Chondrocyte (in vitro differentiated cells): Measurements from ENCODE around the gene SHMT2. TPM values are rescaled to one million over a fixed set of nuclear protein-coding genes. Genes with fewer than 3 reads are reported as not detected.

ENCODE experiments used
- DNase-seq: peaks from one replicate; pipeline ENCODE4 v3.0.0; 2021; ENCODE audit warnings: mixed read lengths, low spot score
- H3K27ac Mint-ChIP-seq: one replicate; pipeline ENCODE4 v1.8.0; 2021; ENCODE audit warnings: mild to moderate bottlenecking, moderate library complexity, mixed read lengths; ENCODE audit not compliant: unreplicated experiment
- H3K27me3 Mint-ChIP-seq: 2 replicates; pipeline ENCODE4 v1.8.0; 2021; ENCODE audit warnings: low read depth, mixed read lengths
- H3K36me3 Mint-ChIP-seq: 2 replicates; pipeline ENCODE4 v1.8.0; 2021; ENCODE audit warnings: low read depth, mixed read lengths
- H3K4me1 Mint-ChIP-seq: 2 replicates; pipeline ENCODE4 v1.8.0; 2021; ENCODE audit warnings: low read depth, mild to moderate bottlenecking, mixed read lengths
- H3K4me3 Mint-ChIP-seq: one replicate; pipeline ENCODE4 v1.8.0; 2021; ENCODE audit warnings: mild to moderate bottlenecking, moderate library complexity, mixed read lengths; ENCODE audit not compliant: unreplicated experiment
- H3K9me3 Mint-ChIP-seq: 2 replicates; pipeline ENCODE4 v1.8.0; 2021; ENCODE audit warnings: low read depth, mixed read lengths
- total RNA-seq: library from RNA; stranded (reverse); gene quantifications from 3 replicates; pipeline ENCODE4 v1.2.1, GENCODE V29; 2021
- TF ChIP-seq, protein P1 (sequence below): fragments of 200-600 bp; sonication (generic); IDR thresholded peaks from 2 replicates; pipeline ENCODE4 v1.5.0; 2021; ENCODE audit warnings: antibody characterized with exemption, mild to moderate bottlenecking, moderate library complexity

The SHMT2 gene
- total RNA-seq, 1 donor from 2014 or later, result 291 TPM

DNA sequence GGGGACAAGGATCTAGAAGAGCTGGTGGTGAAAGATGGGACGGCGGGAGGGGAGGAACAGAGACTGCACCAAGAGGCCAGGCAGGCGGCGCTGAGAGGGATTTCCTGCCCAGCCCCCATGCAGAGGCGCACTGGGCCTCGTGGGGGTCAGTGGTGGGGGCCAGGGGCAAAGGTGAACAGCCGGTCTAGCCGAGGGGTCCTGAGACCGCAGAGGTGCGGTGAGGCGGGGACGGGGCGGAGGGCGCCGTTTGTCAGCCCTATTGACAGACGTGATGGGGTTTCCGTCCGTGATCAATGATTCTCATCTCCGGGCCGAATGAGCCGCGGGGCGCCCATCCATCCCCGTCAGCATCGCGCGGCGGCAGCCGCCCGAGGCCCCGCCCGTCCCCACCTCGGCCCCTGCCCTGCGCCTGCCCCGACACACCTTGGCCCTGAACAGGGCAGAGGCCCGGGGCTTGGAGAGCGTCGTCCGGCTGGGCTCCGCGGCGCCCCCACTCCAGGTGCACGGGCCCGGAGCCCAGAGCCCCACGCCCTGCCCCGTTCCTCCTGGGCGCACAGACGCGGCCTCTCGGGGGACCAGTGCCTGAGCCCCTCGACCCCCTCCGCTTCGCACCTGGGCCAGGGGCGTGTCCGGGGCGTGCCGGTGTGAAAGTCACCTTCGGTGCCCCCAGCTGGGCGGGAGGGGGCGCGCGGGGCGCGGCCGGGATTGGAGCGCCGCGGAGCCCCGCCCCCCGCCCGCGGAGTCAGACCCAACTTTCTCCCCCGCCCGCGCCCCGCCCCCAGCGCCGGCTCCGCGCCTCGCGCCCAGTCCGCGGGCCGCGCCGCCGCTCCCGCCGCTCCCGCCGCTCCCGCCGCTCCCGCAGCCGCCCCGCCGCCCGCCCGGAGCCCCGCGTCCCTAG lies 13.2 kb upstream of the SHMT2 start, which contains the start of gene NXPH4:
Gene NXPH4 (plus strand): TSS at position 781 of the 898 bp plus-strand sequence. CDS start 176 bp downstream, outside the sequence.
- no peaks in the 10 kb centered on the region for H3K36me3 Mint-ChIP-seq
- TF ChIP-seq, protein P1, sequence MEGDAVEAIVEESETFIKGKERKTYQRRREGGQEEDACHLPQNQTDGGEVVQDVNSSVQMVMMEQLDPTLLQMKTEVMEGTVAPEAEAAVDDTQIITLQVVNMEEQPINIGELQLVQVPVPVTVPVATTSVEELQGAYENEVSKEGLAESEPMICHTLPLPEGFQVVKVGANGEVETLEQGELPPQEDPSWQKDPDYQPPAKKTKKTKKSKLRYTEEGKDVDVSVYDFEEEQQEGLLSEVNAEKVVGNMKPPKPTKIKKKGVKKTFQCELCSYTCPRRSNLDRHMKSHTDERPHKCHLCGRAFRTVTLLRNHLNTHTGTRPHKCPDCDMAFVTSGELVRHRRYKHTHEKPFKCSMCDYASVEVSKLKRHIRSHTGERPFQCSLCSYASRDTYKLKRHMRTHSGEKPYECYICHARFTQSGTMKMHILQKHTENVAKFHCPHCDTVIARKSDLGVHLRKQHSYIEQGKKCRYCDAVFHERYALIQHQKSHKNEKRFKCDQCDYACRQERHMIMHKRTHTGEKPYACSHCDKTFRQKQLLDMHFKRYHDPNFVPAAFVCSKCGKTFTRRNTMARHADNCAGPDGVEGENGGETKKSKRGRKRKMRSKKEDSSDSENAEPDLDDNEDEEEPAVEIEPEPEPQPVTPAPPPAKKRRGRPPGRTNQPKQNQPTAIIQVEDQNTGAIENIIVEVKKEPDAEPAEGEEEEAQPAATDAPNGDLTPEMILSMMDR, result peak; percentile 41
- H3K27ac Mint-ChIP-seq, result peak within 1 kb of the TSS; percentile 60
- peaks cover 83% of the 10 kb centered on the region for H3K4me1 Mint-ChIP-seq
- H3K4me3 Mint-ChIP-seq, result peak within 1 kb of the TSS; percentile 89
- H3K9me3 Mint-ChIP-seq, result no peaks in the 10 kb centered on the region
- no peak for DNase-seq
- H3K27me3 Mint-ChIP-seq, result no peaks in the 10 kb centered on the region

DNA sequence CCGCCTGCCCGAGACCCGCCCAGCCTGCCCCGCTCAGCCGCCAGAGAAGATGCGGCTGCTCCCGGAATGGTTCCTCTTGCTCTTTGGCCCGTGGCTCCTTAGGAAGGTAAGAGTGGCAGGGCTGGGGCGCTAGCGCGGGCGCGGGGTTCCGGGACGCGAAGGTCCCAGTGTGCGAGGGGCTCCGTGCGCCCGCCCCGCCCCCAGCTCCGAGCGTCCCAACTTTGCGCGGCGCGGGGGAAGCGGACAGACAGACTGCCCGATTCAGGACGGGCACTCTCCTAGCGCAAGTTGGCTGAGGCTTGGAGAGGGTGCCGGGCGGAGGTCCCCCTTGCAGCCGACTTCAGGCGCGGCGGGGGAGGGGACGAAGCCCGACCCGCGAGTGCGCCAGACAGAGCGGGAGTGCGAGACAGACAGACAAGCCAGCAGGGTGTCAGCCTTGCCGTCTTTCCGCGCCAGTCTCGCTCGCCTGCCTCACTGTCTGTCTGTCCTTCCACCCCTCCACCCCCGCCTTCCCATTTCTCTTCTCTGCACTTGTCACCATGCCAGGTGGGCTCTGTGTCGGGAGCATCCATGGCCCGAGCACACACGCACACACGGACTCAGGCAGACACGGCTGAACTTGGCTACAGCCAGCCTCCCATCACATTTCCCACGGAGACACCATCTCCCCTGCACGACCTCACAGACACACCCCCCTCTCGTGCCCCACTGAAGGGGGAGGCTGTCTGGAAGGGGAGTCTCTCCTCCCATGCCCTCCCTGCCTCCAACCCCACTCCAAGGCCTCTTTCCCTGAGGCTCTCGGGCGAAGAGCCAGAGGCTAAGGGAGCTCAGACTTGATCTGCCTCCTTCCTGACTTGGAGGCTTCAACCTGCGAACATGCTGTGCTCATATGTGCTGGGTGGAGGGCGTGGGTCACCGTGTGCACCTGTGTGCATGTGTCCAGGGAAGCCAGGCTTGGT lies 12.3 kb upstream of the SHMT2 start:
- Mint-ChIP-seq H3K9me3 (no peaks in the 10 kb centered on the region), H3K27me3 (no peaks in the 10 kb centered on the region), H3K4me1 (peaks cover 74% of the 10 kb centered on the region), H3K27ac (peak overlapping the region; percentile 60), H3K4me3 (peak overlapping the region; percentile 89), H3K36me3 (no peaks in the 10 kb centered on the region)
- TF ChIP-seq, protein P1, result no peak
- no peak for DNase-seq

DNA sequence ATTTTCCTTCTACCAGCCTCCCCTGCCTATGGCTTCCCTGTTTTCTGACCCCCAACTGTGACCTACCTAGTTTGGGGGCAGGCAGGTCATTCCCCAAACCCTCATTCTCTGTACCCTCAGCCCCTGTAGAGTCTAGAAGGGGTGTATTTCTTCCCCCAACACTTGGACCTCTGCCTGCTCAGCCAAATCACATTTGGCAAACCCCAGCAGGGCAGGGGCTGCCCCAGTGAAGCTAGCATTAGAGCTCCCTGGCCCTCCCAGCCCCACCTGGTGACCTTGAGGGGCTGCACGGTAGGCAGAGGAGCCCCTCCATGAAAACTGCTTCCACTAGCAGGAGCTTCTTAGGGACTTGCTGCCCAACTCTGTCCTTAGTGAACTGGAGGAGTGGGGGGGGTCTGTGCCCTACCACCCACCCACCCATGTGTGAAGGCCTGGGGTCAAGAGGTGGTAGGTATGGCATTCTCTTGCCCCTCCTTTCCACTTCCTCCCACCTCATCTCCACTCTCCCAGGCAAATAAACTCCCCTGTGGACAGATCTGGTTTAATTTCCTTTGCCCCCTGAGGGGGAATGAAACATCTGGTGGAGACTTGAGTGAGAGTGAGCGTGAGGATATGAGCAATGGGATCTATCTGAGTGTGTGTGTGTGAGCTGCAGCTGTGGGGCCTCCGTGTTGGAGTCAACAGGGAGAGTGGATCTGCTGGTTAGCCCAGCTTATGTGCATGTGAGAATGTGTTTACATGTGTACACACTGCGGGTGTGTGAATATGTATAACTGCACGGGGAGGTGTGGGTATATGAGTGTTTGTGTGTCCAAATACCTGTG lies 11.3 kb upstream of the SHMT2 start:
- Mint-ChIP-seq H3K27me3 (no peaks in the 10 kb centered on the region), H3K36me3 (no peaks in the 10 kb centered on the region), H3K4me1 (peaks cover 64% of the 10 kb centered on the region), H3K4me3 (peak overlapping the region; percentile 89), H3K27ac (no peak overlapping the region), H3K9me3 (no peaks in the 10 kb centered on the region)
- no peak for DNase-seq
- TF ChIP-seq, protein P1, result no peak

DNA sequence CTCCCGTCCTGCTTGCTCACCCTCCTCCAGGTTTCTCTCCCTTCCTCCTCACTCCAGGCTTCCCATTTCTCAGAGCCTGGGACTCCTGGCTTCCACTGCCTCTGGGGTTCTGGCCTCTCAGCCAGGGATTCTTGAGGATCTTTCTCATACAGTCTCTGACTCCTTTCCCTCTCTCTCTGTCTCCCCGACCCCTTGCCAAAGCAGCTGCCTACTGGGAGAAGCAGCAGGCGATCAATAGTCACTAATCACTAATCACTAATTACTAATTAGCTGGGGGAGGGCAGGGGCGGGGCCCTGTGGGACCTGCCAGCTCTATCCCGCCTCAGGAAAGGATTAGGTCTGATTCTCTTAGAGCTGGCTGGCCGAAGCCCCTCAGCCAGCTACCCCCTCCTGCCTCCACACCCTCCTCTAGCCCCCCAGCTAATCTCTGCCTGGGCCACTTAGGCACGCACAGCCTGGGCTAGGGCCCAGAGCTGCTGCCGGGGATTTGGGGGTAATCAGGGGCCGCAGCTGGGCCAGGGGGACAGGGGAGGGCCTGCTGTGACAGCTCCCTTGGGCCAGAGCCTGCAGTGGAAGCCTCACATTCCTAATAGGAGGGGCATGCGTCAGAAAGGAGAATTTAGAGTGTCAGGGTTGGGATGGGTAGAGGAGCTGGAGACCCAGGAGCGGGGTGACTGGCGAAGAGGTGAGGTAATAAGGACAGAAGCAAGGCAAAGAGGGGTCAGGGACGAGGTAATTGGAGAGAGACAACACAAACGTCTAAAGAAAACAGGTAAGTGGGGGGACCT lies 10.1 kb upstream of the SHMT2 start:
- Mint-ChIP-seq H3K4me1 (peaks cover 56% of the 10 kb centered on the region), H3K27me3 (no peaks in the 10 kb centered on the region), H3K27ac (peak overlapping the region; percentile 68), H3K9me3 (no peaks in the 10 kb centered on the region), H3K36me3 (no peaks in the 10 kb centered on the region), H3K4me3 (peak overlapping the region; percentile 89)
- TF ChIP-seq, protein P1, result no peak
- no peak for DNase-seq
